ENCODE data around the gene PLCB1.

The PLCB1 gene

DNA sequence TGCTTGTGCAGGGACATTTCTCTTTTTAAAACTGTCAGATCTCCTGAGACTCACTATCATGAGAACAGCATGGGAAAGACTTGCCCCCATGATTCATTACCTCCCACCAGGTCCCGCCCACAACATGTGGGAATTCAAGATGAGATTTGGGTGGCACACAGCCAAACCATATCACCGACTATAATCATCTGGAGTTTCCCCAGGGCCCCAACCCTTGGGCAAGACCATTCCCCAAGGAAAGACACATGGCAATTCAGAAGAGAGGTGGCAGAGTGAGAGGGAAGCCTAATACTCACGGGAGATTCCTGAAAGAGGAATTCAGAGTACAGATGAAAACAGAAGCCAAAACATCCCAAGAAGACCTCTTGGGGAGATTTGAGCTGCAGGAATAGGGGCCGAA, 645.8 kb downstream of the PLCB1 start:
- no peaks in the 10 kb centered on the region for H3K79me2 ChIP-seq (ENCODE audit: insufficient read depth, low read length)
- no peak overlapping the region for H3K4me2 ChIP-seq (ENCODE audit: low read depth, low read length, poor library complexity, severe bottlenecking)
- H3K27me3 ChIP-seq (ENCODE audit: insufficient read depth, low read length, poor library complexity, severe bottlenecking) = no peaks in the 10 kb centered on the region
- no peaks in the 10 kb centered on the region for H3F3A ChIP-seq (ENCODE audit: low read depth)
- H4K20me1 ChIP-seq (ENCODE audit: insufficient read depth, low read length, poor library complexity, severe bottlenecking) = no peaks in the 10 kb centered on the region
- H2AFZ ChIP-seq (ENCODE audit: low read length) = no peak overlapping the region
- TF ChIP-seq EZH2phosphoT487 (IDR thresholded peaks at IDR 0.05; ENCODE audit: borderline replicate concordance) = no peak
- TF ChIP-seq, protein P1, sequence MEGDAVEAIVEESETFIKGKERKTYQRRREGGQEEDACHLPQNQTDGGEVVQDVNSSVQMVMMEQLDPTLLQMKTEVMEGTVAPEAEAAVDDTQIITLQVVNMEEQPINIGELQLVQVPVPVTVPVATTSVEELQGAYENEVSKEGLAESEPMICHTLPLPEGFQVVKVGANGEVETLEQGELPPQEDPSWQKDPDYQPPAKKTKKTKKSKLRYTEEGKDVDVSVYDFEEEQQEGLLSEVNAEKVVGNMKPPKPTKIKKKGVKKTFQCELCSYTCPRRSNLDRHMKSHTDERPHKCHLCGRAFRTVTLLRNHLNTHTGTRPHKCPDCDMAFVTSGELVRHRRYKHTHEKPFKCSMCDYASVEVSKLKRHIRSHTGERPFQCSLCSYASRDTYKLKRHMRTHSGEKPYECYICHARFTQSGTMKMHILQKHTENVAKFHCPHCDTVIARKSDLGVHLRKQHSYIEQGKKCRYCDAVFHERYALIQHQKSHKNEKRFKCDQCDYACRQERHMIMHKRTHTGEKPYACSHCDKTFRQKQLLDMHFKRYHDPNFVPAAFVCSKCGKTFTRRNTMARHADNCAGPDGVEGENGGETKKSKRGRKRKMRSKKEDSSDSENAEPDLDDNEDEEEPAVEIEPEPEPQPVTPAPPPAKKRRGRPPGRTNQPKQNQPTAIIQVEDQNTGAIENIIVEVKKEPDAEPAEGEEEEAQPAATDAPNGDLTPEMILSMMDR (conservative IDR thresholded peaks at IDR 0.05; ENCODE audit: low read length) = no peak
- H3K4me1 ChIP-seq (ENCODE audit: insufficient read depth, low read length, poor library complexity, severe bottlenecking) = peaks cover 5% of the 10 kb centered on the region
- no peak overlapping the region for H3K9ac ChIP-seq (ENCODE audit: low read depth, low read length, poor library complexity, severe bottlenecking)
- H3K9me2 ChIP-seq (replicated peaks; ENCODE audit: low read depth, low read length) = no peaks in the 10 kb centered on the region
- peaks cover 9% of the 10 kb centered on the region; the same call in 1 of the 2 replicates for H3K36me3 ChIP-seq (ENCODE audit: insufficient read depth, low read length)
- H3K9me3 ChIP-seq (ENCODE audit: insufficient read depth, low read depth, low read length) = no peaks in the 10 kb centered on the region
- no peak overlapping the region for H3K4me3 ChIP-seq (ENCODE audit: low read length, poor library complexity, severe bottlenecking)

DNA sequence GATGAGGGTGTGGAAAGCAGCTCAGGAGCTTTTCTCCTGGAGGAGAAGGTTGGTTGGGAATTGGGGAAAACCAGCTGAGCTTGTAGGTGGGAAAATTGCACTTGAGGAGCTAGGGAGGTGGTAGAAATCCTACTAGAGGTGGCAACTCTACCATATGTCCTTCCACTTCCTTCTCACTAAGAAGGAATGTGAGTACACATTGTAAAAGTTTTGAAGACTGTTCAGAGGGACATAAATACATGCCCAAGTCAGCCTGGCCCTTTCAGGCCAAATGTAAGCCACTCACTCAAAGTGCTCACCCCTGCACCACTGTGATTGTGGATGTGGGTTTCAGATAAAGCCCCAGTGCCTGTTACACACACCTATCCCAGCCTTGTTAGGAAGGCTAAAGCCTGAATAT, 646.3 kb downstream of the PLCB1 start:
- Histone ChIP-seq H3K4me2 (ENCODE audit: low read depth, low read length, poor library complexity, severe bottlenecking) (no peak overlapping the region), H3K27me3 (ENCODE audit: insufficient read depth, low read length, poor library complexity, severe bottlenecking) (no peaks in the 10 kb centered on the region), H3K36me3 (ENCODE audit: insufficient read depth, low read length) (peaks cover 9% of the 10 kb centered on the region; the same call in 1 of the 2 replicates), H4K20me1 (ENCODE audit: insufficient read depth, low read length, poor library complexity, severe bottlenecking) (no peaks in the 10 kb centered on the region), H3K4me3 (ENCODE audit: low read length, poor library complexity, severe bottlenecking) (no peak overlapping the region), H3F3A (ENCODE audit: low read depth) (no peaks in the 10 kb centered on the region), H3K9me3 (ENCODE audit: insufficient read depth, low read depth, low read length) (no peaks in the 10 kb centered on the region), H3K9me2 (replicated peaks; ENCODE audit: low read depth, low read length) (no peaks in the 10 kb centered on the region), H3K79me2 (ENCODE audit: insufficient read depth, low read length) (no peaks in the 10 kb centered on the region), H2AFZ (ENCODE audit: low read length) (no peak overlapping the region), H3K9ac (ENCODE audit: low read depth, low read length, poor library complexity, severe bottlenecking) (no peak overlapping the region), H3K4me1 (ENCODE audit: insufficient read depth, low read length, poor library complexity, severe bottlenecking) (peaks cover 5% of the 10 kb centered on the region)
- no peak for TF ChIP-seq EZH2phosphoT487 (IDR thresholded peaks at IDR 0.05; ENCODE audit: borderline replicate concordance)
- TF ChIP-seq, protein P1 (conservative IDR thresholded peaks at IDR 0.05; ENCODE audit: low read length) = no peak

DNA sequence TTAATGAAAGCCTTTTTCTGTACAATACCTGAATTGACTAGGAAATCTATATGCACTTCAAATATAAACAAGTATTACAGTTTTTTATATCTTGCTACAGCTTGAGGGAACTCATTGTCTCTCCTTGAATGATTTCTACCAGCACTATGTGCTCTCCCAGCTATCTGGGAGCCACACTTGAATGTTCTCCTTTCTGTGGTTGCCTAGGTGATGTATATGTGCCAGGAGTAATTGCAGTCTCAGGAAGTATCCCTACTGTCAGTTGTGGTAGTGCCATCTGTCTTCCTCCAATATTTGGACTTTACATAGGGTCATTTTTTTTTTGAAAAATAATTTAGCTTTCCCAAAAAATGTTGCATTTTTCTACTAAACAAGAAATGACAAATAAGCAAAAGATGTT, 648.8 kb downstream of the PLCB1 start:
- TF ChIP-seq, protein P1 (conservative IDR thresholded peaks at IDR 0.05; ENCODE audit: low read length) = no peak
- TF ChIP-seq EZH2phosphoT487 (IDR thresholded peaks at IDR 0.05; ENCODE audit: borderline replicate concordance) = no peak
- H3F3A ChIP-seq (ENCODE audit: low read depth) = no peaks in the 10 kb centered on the region

More for the DNA sequence above, 648.8 kb downstream of the PLCB1 start:
- H3K9me2 ChIP-seq (replicated peaks; ENCODE audit: low read depth, low read length) = no peaks in the 10 kb centered on the region
- H3K9ac ChIP-seq (ENCODE audit: low read depth, low read length, poor library complexity, severe bottlenecking) = no peak overlapping the region
- peaks cover 9% of the 10 kb centered on the region; the same call in 1 of the 2 replicates for H3K36me3 ChIP-seq (ENCODE audit: insufficient read depth, low read length)
- H3K4me2 ChIP-seq (ENCODE audit: low read depth, low read length, poor library complexity, severe bottlenecking) = no peak overlapping the region
- H3K9me3 ChIP-seq (ENCODE audit: insufficient read depth, low read depth, low read length) = no peaks in the 10 kb centered on the region
- H3K79me2 ChIP-seq (ENCODE audit: insufficient read depth, low read length) = no peaks in the 10 kb centered on the region
- H4K20me1 ChIP-seq (ENCODE audit: insufficient read depth, low read length, poor library complexity, severe bottlenecking) = no peaks in the 10 kb centered on the region
- H3K4me1 ChIP-seq (ENCODE audit: insufficient read depth, low read length, poor library complexity, severe bottlenecking) = peaks cover 4% of the 10 kb centered on the region
- H3K4me3 ChIP-seq (ENCODE audit: low read length, poor library complexity, severe bottlenecking) = no peak overlapping the region
- no peaks in the 10 kb centered on the region for H3K27me3 ChIP-seq (ENCODE audit: insufficient read depth, low read length, poor library complexity, severe bottlenecking)
- no peak overlapping the region for H2AFZ ChIP-seq (ENCODE audit: low read length)
